Omental fat pad (tissue), 4 donors: ENCODE data around the gene PITX1. TPM values are rescaled to one million over a fixed set of nuclear protein-coding genes. Genes with fewer than 3 reads are reported as not detected.
"Not testable (repeated sequence)": the region's sequence is repeated elsewhere in the genome, so short reads cannot be mapped to it uniquely, and the experiment has no call there.

ENCODE experiments used
- ATAC-seq: fragments of 150-250 bp; one replicate; pipeline ENCODE4 v1.9.1; 2016; ENCODE audit warnings: mild to moderate bottlenecking, moderate library complexity; ENCODE audit not compliant: low FRiP score
- DNase-seq: peaks from one replicate; pipeline ENCODE4 v3.0.0-alpha.2; 2019; ENCODE audit warnings: low spot score
- total RNA-seq, 4 donors: library from RNA; depleted of rRNA; stranded (reverse); fragments of >200 nt; gene quantifications; one replicate each; pipeline ENCODE4 v1.1.0, GENCODE V29; 2016
- TF ChIP-seq, protein P1 (sequence below), 3 donors: fragments of 450-650 bp; IDR thresholded peaks; one replicate each; pipeline ENCODE4 v1.5.1; 2016 to 2017; ENCODE audit warnings: antibody characterized with exemption in 3 of 3, mild to moderate bottlenecking in 3 of 3, moderate library complexity in 2 of 3

PITX1 gene
- total RNA-seq, 4 donors from 2014 or later, result 0.74 to 3.7 (median 1.2) TPM; not detected in 1

DNA sequence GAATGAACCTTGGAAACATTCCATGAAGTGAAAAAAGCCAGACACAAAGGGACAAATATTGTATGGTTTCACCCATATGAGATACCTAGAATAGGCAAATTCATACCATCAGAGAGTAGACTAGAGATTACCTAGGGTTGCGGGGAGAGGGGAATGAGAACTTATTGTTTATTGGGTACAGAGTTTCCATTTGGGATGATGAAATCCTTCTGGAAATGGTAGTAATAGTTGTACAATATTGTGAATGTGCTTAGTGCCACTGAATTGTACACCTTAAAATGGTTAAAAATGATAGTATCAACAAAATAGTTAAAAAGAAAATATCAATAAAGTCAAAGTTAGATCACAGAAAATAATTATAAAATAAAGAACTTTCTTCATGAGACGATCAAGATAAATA, 40.9 kb downstream of the PITX1 start:
- ATAC-seq (no peak), DNase-seq (no peak)
- TF ChIP-seq, protein P1, sequence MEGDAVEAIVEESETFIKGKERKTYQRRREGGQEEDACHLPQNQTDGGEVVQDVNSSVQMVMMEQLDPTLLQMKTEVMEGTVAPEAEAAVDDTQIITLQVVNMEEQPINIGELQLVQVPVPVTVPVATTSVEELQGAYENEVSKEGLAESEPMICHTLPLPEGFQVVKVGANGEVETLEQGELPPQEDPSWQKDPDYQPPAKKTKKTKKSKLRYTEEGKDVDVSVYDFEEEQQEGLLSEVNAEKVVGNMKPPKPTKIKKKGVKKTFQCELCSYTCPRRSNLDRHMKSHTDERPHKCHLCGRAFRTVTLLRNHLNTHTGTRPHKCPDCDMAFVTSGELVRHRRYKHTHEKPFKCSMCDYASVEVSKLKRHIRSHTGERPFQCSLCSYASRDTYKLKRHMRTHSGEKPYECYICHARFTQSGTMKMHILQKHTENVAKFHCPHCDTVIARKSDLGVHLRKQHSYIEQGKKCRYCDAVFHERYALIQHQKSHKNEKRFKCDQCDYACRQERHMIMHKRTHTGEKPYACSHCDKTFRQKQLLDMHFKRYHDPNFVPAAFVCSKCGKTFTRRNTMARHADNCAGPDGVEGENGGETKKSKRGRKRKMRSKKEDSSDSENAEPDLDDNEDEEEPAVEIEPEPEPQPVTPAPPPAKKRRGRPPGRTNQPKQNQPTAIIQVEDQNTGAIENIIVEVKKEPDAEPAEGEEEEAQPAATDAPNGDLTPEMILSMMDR (IDR thresholded peaks at IDR 0.05), result no peak

DNA sequence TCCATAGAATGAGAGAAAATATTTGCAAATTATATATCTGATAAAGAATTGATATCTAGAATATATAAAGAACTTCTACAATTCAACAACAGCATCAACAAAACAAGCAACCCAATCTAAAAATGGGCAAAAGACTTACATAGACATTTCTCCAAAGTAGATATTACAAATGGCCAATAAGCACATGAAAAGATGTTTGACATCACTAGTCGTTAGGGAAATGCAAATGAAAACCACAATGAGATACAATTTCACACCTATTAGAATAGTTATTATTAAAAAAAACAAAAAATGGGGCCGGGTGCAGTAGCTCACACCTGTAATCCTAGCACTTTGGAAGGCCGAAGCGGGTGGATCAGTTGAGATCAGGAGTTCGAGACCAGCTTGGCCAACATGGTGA, 41.9 kb downstream of the PITX1 start:
- ATAC-seq (no peak), DNase-seq (no peak)
- TF ChIP-seq, protein P1 (IDR thresholded peaks at IDR 0.05), result no peak

DNA sequence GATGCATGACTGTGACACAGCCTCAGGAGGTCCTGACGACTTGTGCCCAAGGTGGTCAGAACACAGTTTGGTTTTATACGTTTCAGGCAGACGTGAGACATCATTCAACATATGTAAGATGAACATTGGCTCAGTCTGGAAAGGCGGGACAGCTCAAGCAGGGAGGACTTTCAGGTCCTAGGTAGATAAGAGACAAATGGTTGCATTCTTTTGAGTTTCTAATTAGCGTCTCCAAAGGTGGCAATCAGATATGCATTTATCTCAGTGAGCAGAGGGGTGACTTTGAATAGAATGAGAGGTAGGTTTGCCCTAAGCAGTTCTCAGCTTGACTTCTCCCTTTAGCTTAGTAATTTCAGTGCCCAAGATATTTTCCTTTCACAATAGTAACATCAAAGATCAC, 43.8 kb downstream of the PITX1 start:
- not testable (repeated sequence) for DNase-seq, ATAC-seq

DNA sequence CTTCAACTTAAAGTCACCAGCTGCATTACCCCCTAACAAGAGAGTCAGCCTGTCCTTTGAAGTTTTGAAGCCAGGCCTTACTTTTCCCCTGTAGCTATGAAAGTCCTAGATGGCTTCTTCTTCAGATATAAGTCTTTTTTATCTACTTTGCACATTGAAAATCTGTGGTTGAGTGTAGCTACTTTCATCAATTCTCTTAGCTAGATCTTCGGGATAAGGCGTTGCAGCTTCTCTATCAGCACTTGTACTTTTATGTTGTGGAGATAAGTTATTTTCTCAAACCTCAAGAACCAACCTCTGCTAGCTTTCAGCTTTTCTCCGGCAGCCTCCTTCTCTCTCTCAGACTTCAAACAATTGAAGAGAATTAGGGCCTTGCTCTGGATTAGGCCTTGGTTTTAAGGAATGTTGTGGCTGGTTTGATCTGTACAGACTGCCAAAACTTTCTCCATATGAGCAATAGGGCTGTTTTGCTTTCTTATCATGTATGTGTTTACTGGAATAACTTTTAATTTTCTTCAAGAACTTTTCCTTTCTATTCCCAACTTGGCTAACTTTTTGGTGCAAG, 44.7 kb downstream of the PITX1 start:
- ATAC-seq (no peak), DNase-seq (no peak)
- TF ChIP-seq, protein P1 (IDR thresholded peaks at IDR 0.05), result no peak

DNA sequence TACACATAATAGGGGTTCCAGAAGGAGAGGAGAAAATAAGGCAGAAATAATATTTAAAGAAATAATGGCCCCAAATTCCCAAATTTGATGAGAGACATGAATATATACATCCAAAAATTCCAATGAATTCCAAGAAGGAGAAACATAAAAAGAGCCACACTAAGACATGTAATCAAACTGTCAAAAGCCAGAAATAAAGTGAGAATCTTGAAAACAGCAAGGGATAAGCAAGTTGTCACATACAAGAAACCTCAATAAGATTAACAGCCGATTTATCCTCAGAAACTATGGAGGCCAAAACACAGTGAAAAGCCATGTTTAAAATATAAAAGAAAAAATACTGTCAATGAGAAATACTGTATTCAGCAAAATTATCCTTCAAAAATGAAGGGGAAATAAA, 51.8 kb downstream of the PITX1 start:
- TF ChIP-seq, protein P1 (IDR thresholded peaks at IDR 0.05), result no peak
- DNase-seq (no peak), ATAC-seq (no peak)

DNA sequence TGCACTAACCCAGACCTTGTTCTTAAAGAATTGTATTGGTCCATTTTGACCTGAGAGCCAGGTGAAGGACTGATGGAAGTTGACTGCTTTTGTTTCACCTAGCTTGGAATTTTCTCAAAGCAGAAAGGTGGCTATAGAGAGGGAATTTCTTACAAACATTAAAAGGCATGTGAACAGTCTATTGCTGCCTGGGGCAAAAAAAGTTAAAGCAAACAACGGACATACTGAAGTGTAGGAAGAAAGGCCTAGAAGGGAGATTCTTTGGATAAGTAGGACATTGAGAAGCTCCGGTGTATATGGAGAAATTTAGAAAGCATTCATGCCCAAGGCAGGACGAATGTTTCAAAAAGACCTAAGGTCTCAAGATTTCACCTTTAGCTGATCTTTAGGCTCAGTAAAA, 54.6 kb downstream of the PITX1 start:
- TF ChIP-seq, protein P1 (IDR thresholded peaks at IDR 0.05), result no peak
- DNase-seq (no peak), ATAC-seq (no peak)

Other genes starting within 250 kb of the PITX1 start
- gene C5orf24, start 188.3 kb downstream of the PITX1 start, total RNA-seq, result 10 to 100 TPM; 36.1 to 56.0 (median 45.9) TPM
- 10 to 100 TPM; 53.4 to 78.5 (median 70.0) TPM for gene TXNDC15, start 159.9 kb downstream of the PITX1 start, total RNA-seq
- gene PCBD2, start 129.1 kb downstream of the PITX1 start, total RNA-seq, result 10 to 100 TPM in 1 of 4 donors, 1 to 10 TPM in 3; 5.4 to 10.3 (median 7.3) TPM
- under 1 TPM in 2 of 4 donors, not detected in 2; 0.46 to 0.48 TPM for gene CATSPER3, start 66.3 kb downstream of the PITX1 start, total RNA-seq